Colonic mucosa (tissue), 4 donors: ENCODE data around the gene PLA2G4F. TPM values are rescaled to one million over a fixed set of nuclear protein-coding genes. Genes with fewer than 3 reads are reported as not detected.

Experiments used
- DNase-seq: peaks from one replicate; pipeline ENCODE4 v3.0.0-alpha.2; 2020
- H3K27ac ChIP-seq: fragments of 200-600 bp; one replicate; pipeline ENCODE4 v1.8.0; 2021
- H3K27me3 ChIP-seq: fragments of 200-600 bp; one replicate; pipeline ENCODE4 v1.8.0; 2021
- H3K36me3 ChIP-seq: fragments of 200-600 bp; one replicate; pipeline ENCODE4 v1.8.0; 2021
- H3K4me1 ChIP-seq: fragments of 200-600 bp; one replicate; pipeline ENCODE4 v1.8.0; 2021; ENCODE audit warnings: mild to moderate bottlenecking
- H3K4me3 ChIP-seq: fragments of 200-600 bp; one replicate; pipeline ENCODE4 v1.8.0; 2021
- H3K9ac ChIP-seq, 2 donors: one replicate each; pipeline ENCODE4 v1.7.0; 2013; ENCODE audit warnings: control low read depth in 2 of 2, low read depth in 2 of 2, low read length in 2 of 2
- H3K9me3 ChIP-seq: fragments of 200-600 bp; one replicate; pipeline ENCODE4 v1.8.0; 2021
- CTCF ChIP-seq: fragments of 200-600 bp; IDR thresholded peaks from one replicate; pipeline ENCODE4 v1.8.0; 2022; ENCODE audit warnings: antibody characterized with exemption, mild to moderate bottlenecking
- intact Hi-C: fragments of 100-400 bp; cut with DNase I; formaldehyde crosslinking; loops from one replicate; pipeline ENCODE4 v1.14.1; 2022
- total RNA-seq, 2 donors: library from RNA; stranded (reverse); fragmentation: NEBNext Ultra II Directional in 1 of 2; extraction: Animal tissue kit (Norgen Biotek cat#: 25700) in 1 of 2; gene quantifications; one replicate each; pipeline ENCODE4 v1.2.1, GENCODE V29; 2021
- donor health status: healthy.
- donor health status: DM: no; HTN: no; CAD: no.
- donor health status: DM: no; HTN: no; CAD: no.

Gene PLA2G4F
- total RNA-seq, 2 donors from 2014 or later: 27.7 to 30.2 TPM

- no peak for DNase-seq
- H3K4me3 ChIP-seq: no peak overlapping the region
- no peak for TF ChIP-seq CTCF
- intact Hi-C loops: no loop called here
- no peaks in the 10 kb centered on the region for H3K27me3 ChIP-seq
- peaks cover 21% of the 10 kb centered on the region for H3K36me3 ChIP-seq
- H3K4me1 ChIP-seq: no peaks in the 10 kb centered on the region
- H3K9me3 ChIP-seq: no peaks in the 10 kb centered on the region
- no peak overlapping the region for H3K27ac ChIP-seq
- H3K9ac ChIP-seq: no peak overlapping the region
Measured at GRCh38 chr15:42166225-42166940, 9.9 kb upstream of the PLA2G4F start.

- Histone ChIP-seq H3K36me3 (peaks cover 25% of the 10 kb centered on the region), H3K4me3 (no peak overlapping the region), H3K27ac (no peak overlapping the region), H3K27me3 (no peaks in the 10 kb centered on the region), H3K9ac (no peak overlapping the region), H3K4me1 (no peaks in the 10 kb centered on the region), H3K9me3 (no peaks in the 10 kb centered on the region)
- intact Hi-C loops: no loop called here
- TF ChIP-seq CTCF: no peak
- no peak for DNase-seq
Measured at GRCh38 chr15:42165106-42165505, 8.7 kb upstream of the PLA2G4F start.

GRCh38 chr15:42163947-42164550 lies 7.6 kb upstream of the PLA2G4F start:
- Histone ChIP-seq H3K9ac (no peak overlapping the region), H3K36me3 (peaks cover 28% of the 10 kb centered on the region), H3K27ac (no peak overlapping the region), H3K4me3 (no peak overlapping the region), H3K4me1 (no peaks in the 10 kb centered on the region), H3K27me3 (no peaks in the 10 kb centered on the region), H3K9me3 (no peaks in the 10 kb centered on the region)
- no peak for TF ChIP-seq CTCF
- DNase-seq: no peak
- intact Hi-C loops: no loop called here

- Histone ChIP-seq H3K36me3 (peaks cover 28% of the 10 kb centered on the region), H3K27me3 (no peaks in the 10 kb centered on the region), H3K9me3 (no peaks in the 10 kb centered on the region), H3K4me1 (no peaks in the 10 kb centered on the region), H3K9ac (no peak overlapping the region), H3K27ac (no peak overlapping the region), H3K4me3 (no peak overlapping the region)
- intact Hi-C loops: no loop called here
- TF ChIP-seq CTCF: no peak
- no peak for DNase-seq
Measured at GRCh38 chr15:42163291-42163690, 6.9 kb upstream of the PLA2G4F start.

GRCh38 chr15:42160136-42160535 lies 3.7 kb upstream of the PLA2G4F start:
- no peak for DNase-seq
- Histone ChIP-seq H3K27me3 (no peaks in the 10 kb centered on the region), H3K9ac (no peak overlapping the region), H3K4me3 (no peak overlapping the region), H3K36me3 (peaks cover 16% of the 10 kb centered on the region), H3K4me1 (no peaks in the 10 kb centered on the region), H3K9me3 (no peaks in the 10 kb centered on the region), H3K27ac (no peak overlapping the region)
- TF ChIP-seq CTCF: no peak
- intact Hi-C loops: no loop called here
